AG09319 (cell line): ENCODE measurements around the gene RPUSD1.

Experiments used
- DNase-seq: peaks from one replicate; pipeline ENCODE4 v3.0.0-alpha.2; 2010; ENCODE audit warnings: low read depth; ENCODE audit errors: extremely low read depth
- TF ChIP-seq, protein P1 (sequence below): IDR thresholded peaks from 2 replicates; pipeline ENCODE4 v1.5.1; 2011; ENCODE audit warnings: low read depth, mild to moderate bottlenecking, inconsistent platforms, low read length, moderate library complexity

The RPUSD1 gene

DNA sequence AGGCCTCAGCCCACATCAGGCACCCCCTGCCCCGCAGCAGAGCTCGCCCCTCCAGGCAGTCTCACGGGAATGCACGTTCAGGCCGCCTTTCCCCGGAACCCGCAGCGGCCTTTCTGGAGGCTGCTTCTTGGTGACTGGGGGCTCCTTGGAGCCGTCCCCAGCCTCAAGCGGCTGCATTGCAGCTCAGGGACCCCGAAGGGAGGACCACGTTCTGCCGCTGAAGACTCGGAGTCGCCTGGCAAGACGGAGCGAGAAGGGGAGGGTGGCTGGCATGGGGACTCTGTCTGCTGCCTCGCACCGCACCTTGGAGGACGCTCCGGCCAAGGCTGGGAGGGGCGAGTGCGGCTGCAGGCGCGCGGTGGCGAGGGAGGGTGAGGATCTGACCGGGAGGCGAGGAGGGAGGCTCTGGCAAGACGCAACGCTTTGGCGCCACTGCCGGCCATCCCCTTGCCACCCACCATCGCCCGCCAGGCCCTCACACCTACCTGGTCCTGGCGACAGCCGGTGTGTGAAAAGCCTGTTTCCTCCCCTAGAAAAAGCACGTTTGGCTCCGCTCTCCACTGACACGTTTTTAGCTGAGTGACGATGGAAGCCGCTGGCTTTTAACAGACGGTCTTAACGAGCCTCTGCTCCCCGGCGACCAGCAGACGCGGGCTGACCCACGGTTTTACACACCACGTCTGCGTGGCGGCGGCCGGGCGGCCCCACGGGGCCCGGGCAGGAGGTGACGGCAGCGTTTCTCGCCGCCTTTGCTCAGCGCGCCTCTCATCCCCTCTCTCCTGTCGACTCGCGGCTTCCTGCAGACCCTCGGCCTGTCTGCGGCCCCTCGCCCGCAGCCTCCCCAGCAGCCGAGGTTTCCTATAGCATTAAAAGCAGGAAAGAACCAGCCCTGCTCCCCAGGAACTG is 29.1 kb upstream of the RPUSD1 start:
- TF ChIP-seq, protein P1, sequence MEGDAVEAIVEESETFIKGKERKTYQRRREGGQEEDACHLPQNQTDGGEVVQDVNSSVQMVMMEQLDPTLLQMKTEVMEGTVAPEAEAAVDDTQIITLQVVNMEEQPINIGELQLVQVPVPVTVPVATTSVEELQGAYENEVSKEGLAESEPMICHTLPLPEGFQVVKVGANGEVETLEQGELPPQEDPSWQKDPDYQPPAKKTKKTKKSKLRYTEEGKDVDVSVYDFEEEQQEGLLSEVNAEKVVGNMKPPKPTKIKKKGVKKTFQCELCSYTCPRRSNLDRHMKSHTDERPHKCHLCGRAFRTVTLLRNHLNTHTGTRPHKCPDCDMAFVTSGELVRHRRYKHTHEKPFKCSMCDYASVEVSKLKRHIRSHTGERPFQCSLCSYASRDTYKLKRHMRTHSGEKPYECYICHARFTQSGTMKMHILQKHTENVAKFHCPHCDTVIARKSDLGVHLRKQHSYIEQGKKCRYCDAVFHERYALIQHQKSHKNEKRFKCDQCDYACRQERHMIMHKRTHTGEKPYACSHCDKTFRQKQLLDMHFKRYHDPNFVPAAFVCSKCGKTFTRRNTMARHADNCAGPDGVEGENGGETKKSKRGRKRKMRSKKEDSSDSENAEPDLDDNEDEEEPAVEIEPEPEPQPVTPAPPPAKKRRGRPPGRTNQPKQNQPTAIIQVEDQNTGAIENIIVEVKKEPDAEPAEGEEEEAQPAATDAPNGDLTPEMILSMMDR: no peak
- no peak for DNase-seq

DNA sequence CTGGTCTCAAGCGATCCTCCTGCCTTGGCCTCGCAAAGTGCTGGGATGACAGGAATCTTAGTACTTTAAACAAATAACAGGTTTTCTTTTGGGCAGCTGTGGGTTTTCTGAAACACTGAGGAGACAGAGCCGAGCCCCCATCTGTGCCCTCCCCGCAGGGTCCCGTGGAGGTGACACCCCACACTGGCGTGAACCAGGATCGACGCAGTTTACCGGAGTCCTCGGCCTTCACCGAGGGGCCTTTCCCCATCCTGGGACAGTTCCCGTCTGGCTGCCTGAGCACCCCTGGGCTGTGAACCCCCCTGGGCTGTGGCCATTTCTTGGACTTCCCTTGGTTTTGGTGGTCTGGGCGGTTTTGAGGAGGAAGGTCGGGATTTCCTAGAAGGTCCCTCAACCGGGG is 27.7 kb upstream of the RPUSD1 start:
- TF ChIP-seq, protein P1: no peak
- no peak for DNase-seq

DNA sequence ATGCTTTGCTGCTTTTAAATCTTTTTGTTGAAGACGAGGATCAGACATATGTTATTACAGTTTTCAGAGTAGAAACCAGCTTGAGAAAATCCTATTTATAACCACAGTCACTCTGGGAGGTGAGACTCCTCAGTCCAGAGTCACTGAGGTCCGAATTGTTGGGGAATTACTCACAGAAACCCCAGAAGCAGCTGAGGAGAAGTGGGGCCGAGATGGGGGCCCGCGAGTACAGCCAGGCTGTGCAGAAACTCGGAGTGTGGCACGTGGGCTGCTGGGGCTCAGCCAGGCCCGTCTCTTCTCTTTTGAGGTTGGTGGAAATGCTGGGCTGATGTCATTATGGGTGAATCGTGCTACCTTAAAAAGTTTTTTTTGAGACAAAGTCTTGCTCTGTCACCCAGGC is 26.8 kb upstream of the RPUSD1 start:
- TF ChIP-seq, protein P1: no peak

DNA sequence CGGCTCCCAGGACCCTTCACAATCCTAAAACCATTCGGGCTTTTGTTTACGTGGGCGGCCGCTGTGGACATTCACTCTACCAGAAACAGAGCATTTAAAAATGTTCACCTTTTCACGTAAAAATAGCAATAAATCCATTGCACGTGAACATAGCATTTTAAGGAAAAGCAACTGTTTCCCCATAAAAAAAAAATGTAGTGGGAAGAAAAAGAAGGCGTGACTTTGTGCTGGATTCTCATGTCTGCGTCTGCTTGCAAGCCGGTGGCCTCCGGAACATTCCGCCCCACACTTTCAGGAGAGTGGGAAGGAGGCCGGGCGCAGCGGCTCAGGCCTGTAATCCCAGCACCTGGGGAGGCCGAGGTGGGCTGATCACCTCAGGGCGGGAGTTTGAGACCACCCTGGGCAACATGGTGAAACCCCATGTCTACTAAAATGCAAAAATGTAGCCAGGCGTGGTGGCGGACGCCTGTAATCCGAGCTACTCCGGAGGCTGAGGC is 25.8 kb upstream of the RPUSD1 start:
- DNase-seq: no peak
- TF ChIP-seq, protein P1: no peak

More for the DNA sequence above, 26.8 kb upstream of the RPUSD1 start:
- no peak for DNase-seq

DNA sequence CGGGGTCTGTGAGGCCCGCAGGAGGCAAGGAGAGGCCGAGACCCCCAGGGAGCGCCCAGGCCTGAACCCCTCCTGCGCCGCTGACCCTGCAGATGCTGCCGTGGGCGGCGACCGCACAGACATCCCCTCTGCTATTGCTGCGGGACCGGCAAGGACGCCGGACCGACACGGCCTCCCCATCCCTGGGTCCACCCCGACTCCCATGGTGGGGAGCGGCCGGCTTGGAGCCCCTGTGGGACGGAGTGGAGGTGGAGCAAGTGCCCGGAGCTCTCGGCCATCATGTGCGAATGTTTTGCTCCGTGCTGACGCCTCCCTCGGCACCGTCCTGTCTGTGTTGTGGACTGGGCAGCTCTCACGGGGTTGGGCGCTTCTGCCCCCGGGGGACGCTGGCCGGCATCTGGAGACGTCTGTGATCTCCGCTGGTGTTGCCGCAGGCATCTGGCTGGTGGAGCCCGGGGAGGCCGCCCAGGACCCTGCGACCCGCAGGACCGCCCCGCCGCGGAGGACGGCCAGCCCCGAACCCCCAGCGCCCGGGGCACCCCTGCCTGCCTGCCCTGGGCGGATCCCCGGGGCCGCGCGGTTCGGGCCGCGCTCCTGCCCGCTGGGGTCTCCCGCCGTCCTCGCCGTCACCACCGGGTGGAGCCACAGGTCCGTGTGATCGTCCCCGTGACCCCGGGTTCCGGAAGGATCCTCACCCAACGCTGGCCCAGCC is 25.2 kb upstream of the RPUSD1 start:
- no peak for DNase-seq
- TF ChIP-seq, protein P1: peak; percentile 57

DNA sequence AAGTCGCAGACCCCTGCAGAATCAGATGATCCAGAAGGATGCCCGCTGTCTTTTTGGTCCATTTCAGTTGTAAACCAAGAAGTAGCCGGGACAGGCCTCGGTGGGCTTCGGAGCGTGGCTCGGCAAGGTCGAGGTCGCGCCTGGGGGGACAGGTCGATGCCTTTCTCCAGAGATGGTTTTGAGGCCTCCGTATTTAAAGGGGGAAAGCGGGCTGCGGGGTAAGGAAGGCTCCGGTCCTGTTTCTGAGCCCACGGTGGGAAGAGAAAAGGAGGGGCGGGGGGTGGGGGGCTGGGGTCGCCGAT is 19.9 kb upstream of the RPUSD1 start:
- no peak for DNase-seq
- TF ChIP-seq, protein P1: no peak

DNA sequence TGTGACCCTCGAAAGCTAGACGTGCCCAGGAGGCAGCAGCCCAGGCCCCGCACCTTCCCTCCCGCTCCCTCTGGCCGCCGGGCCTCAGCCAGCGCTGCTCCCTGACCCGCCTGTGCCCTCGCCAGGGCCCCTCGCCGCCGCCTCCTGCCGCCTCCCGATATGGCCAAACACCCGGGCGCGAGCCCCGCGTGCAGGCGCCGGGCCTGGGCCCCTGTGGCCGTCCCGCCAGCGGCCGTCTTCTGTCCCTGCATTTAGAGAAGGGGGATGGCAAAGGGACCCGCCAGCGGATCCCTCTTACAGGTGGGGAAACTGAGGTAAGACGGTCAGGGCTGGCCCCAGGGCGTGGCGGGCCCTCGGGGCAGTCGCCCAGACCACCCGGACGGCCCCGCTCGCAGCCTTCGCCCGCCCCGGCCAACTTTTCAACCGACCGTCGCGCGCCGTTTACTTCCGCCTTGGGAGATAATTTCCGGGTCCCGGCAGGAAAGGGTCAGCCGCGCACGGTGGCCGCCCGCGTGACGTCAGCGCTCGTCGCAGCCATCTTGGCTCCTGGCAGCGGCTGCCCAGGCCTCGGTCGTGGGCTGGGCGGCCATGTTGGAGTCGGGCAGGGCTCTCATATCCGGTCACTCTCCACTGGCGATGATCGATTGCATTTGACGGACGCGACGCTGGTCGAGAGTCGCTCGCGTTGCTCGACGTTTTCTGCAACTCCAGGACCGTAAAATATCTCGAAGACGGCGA is 19.3 kb upstream of the RPUSD1 start:
- TF ChIP-seq, protein P1: no peak
- peak; percentile 78 for DNase-seq
